NCI-H2107 treated with DMSO at 0.1 percent for 48 hours (cell line): ENCODE results near the gene BRMS1.

Experiments used
- DNase-seq: peaks from one replicate; lab custom pipeline; 2025; ENCODE audit not compliant: unreplicated experiment; lab: John Stamatoyannopoulos, UW

BRMS1 gene

GRCh38 chr11:66338276-66339161 lies 6.4 kb downstream of the BRMS1 start:
- no peak for DNase-seq

- DNase-seq, result no peak
Measured at GRCh38 chr11:66337103-66337899, 7.6 kb downstream of the BRMS1 start.

GRCh38 chr11:66336234-66337102 lies 8.4 kb downstream of the BRMS1 start, which contains the start of gene RIN1:
Gene RIN1 (minus strand): TSS chr11:66336434. CDS start chr11:66336402, 32 bp downstream.
- DNase-seq, result peak; percentile 4

- DNase-seq, result no peak
Measured at GRCh38 chr11:66335531-66336233, 9.2 kb downstream of the BRMS1 start.

GRCh38 chr11:66334605-66335442 lies 10.1 kb downstream of the BRMS1 start:
- no peak for DNase-seq

- DNase-seq, result no peak
Measured at GRCh38 chr11:66333896-66334604, 10.9 kb downstream of the BRMS1 start.

GRCh38 chr11:66333220-66333877 lies 11.6 kb downstream of the BRMS1 start:
- no peak for DNase-seq

- no peak for DNase-seq
Measured at GRCh38 chr11:66332371-66333219, 12.3 kb downstream of the BRMS1 start.

- DNase-seq, result no peak
Measured at GRCh38 chr11:66331542-66332370, 13.1 kb downstream of the BRMS1 start.

GRCh38 chr11:66330931-66331330 lies 14.0 kb downstream of the BRMS1 start:
- DNase-seq, result no peak

GRCh38 chr11:66329165-66329673 lies 15.7 kb downstream of the BRMS1 start:
- no peak for DNase-seq

- peak; percentile 70 for DNase-seq
Measured at GRCh38 chr11:66328302-66329144, 16.4 kb downstream of the BRMS1 start.

- no peak for DNase-seq
Measured at GRCh38 chr11:66328031-66328301, 16.9 kb downstream of the BRMS1 start.

- no peak for DNase-seq
Measured at GRCh38 chr11:66327171-66328030, 17.5 kb downstream of the BRMS1 start.
